Measurements from ENCODE around the gene TSC1. TPM values are rescaled to one million over a fixed set of nuclear protein-coding genes. Genes with fewer than 3 reads are reported as not detected.

Gene TSC1
- total RNA-seq, 2 experiments from 2014 or later: 50.0 to 51.9 TPM

DNA sequence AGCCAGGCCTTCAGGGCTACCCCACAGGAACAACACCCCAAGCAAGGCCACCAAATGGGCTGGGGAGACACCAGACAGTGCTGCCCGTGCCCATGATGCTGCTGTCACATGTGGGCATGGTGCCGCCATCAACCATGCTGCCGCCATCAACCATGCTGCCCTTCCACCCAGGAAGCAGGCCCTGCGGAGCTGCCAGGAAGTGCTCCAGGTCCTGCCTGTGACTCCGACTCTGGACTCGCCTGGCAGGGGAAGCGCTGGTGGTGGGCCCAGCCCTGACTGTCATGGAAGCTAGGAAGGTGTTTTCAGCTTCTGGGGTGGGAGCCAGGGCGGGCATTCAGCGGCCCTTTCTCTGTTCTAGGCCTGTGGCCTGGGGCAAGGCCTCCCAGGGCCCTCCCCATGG, 75.2 kb downstream of the TSC1 start:
- no peak for TF ChIP-seq CTCF (IDR thresholded peaks at IDR 0.05)
- Mint-ChIP-seq H3K27me3 (no peaks in the 10 kb centered on the region), H3K9me3 (no peaks in the 10 kb centered on the region), H3K36me3 (ENCODE audit: low read depth) (no peaks in the 10 kb centered on the region), H3K4me3 (no peak overlapping the region), H3K27ac (no peak overlapping the region), H3K4me1 (ENCODE audit: low read depth) (no peaks in the 10 kb centered on the region)
- H3K4me3 ChIP-seq (ENCODE audit: low read length): no peak overlapping the region
- ATAC-seq (ENCODE audit: poor library complexity): no peak
- ChIA-PET POLR2A (no interaction called here), CTCF (no interaction called here)
- no peaks in the 10 kb centered on the region for H3K9me3 ChIP-seq (ENCODE audit: control insufficient read depth in 1 of 2, insufficient read depth in 1 of 2, low read length in 2 of 2)
- no peak for DNase-seq
- peaks cover 6% of the 10 kb centered on the region for H3K4me1 ChIP-seq (ENCODE audit: insufficient read depth, low read length)
- no peaks in the 10 kb centered on the region for H3K36me3 ChIP-seq (ENCODE audit: insufficient read depth, low read length)
- intact Hi-C loops (cut with DNase I, micrococcal nuclease): no loop called here
- H3K27me3 ChIP-seq (ENCODE audit: control insufficient read depth in 1 of 2, insufficient read depth in 2 of 2, low read length in 2 of 2): no peaks in the 10 kb centered on the region
- no peak overlapping the region for H3K27ac ChIP-seq (ENCODE audit: low read depth in 1 of 2, low read length in 2 of 2)

DNA sequence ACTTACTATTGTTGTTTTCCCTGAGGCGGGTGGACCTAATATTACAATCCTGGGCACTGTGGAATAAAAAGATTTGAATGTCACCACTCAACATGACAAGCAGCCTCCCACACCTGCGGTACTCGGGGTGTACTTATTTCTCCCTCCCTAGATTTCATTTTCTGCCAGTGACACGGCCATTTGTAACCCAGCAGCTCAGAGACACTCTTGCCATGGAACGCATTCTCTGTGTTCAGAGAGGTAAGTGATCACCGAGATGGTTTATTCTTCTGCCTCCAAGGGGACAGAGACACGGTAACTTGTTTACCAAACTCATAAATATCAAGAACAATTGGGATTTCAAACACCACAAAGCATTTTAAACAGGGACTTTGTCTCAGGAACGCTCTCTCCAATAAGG, 77.5 kb downstream of the TSC1 start:
- Histone ChIP-seq H3K4me1 (ENCODE audit: insufficient read depth, low read length) (no peaks in the 10 kb centered on the region), H3K4me3 (ENCODE audit: low read length) (no peak overlapping the region), H3K36me3 (ENCODE audit: insufficient read depth, low read length) (no peaks in the 10 kb centered on the region), H3K27ac (ENCODE audit: low read depth in 1 of 2, low read length in 2 of 2) (no peak overlapping the region), H3K9me3 (ENCODE audit: control insufficient read depth in 1 of 2, insufficient read depth in 1 of 2, low read length in 2 of 2) (no peaks in the 10 kb centered on the region), H3K27me3 (ENCODE audit: control insufficient read depth in 1 of 2, insufficient read depth in 2 of 2, low read length in 2 of 2) (no peaks in the 10 kb centered on the region)
- H3K27me3 Mint-ChIP-seq: no peaks in the 10 kb centered on the region
- no peaks in the 10 kb centered on the region for H3K4me1 Mint-ChIP-seq (ENCODE audit: low read depth)
- H3K4me3 Mint-ChIP-seq: no peak overlapping the region
- ATAC-seq (ENCODE audit: poor library complexity) (no peak), DNase-seq (no peak)
- ChIA-PET CTCF (no interaction called here), POLR2A (no interaction called here)
- no peaks in the 10 kb centered on the region for H3K9me3 Mint-ChIP-seq
- no peak overlapping the region for H3K27ac Mint-ChIP-seq
- no peak for TF ChIP-seq CTCF (IDR thresholded peaks at IDR 0.05)
- no peaks in the 10 kb centered on the region for H3K36me3 Mint-ChIP-seq (ENCODE audit: low read depth)
- intact Hi-C loops (cut with DNase I, micrococcal nuclease): no loop called here

DNA sequence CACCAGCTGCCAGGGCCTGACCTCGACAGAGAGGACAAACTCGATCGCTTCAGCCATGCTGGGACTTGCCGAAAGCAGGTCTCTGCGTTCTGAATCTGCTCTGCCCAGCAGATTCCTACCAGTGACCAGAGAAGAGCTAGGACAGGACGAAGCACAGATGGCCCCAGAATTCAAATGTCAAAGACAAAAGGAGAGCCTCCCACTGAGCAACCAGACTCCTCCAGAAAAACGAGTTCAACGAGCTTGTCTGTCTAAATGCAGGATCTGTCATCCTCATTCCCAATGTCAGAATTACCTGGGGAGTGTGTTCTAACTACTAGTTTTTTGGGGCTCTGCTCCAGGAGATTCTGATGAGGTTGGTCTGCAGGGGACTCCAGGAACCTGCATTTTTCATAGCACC, 79.7 kb downstream of the TSC1 start:
- H3K27ac ChIP-seq (ENCODE audit: low read depth in 1 of 2, low read length in 2 of 2): no peak overlapping the region
- Mint-ChIP-seq H3K4me1 (ENCODE audit: low read depth) (no peaks in the 10 kb centered on the region), H3K4me3 (no peak overlapping the region), H3K9me3 (no peaks in the 10 kb centered on the region), H3K27me3 (no peaks in the 10 kb centered on the region), H3K27ac (no peak overlapping the region), H3K36me3 (ENCODE audit: low read depth) (no peaks in the 10 kb centered on the region)
- no peak overlapping the region for H3K4me3 ChIP-seq (ENCODE audit: low read length)
- intact Hi-C loops (cut with DNase I, micrococcal nuclease): no loop called here
- no peak for DNase-seq
- H3K27me3 ChIP-seq (ENCODE audit: control insufficient read depth in 1 of 2, insufficient read depth in 2 of 2, low read length in 2 of 2): peaks cover 0 to under 1% of the 10 kb centered on the region in 2 experiments
- no peaks in the 10 kb centered on the region for H3K4me1 ChIP-seq (ENCODE audit: insufficient read depth, low read length)
- ChIA-PET POLR2A (no interaction called here), CTCF (no interaction called here)
- no peaks in the 10 kb centered on the region for H3K36me3 ChIP-seq (ENCODE audit: insufficient read depth, low read length)
- no peaks in the 10 kb centered on the region for H3K9me3 ChIP-seq (ENCODE audit: control insufficient read depth in 1 of 2, insufficient read depth in 1 of 2, low read length in 2 of 2)
- no peak for ATAC-seq (ENCODE audit: poor library complexity)
- no peak for TF ChIP-seq CTCF (IDR thresholded peaks at IDR 0.05)

Measured in CD4-positive, alpha-beta T cell (primary cell).